H9 (cell line): Measurements from ENCODE around the gene ARPIN. TPM values are rescaled to one million over a fixed set of nuclear protein-coding genes. Genes with fewer than 3 reads are reported as not detected.
"Not testable (repeated sequence)": the region's sequence is repeated elsewhere in the genome, so short reads cannot be mapped to it uniquely, and the experiment has no call there.

ENCODE experiments used
- DNase-seq: peaks from one replicate; pipeline ENCODE4 v3.0.0-alpha.2; 2017
- H2AFZ ChIP-seq: one replicate; pipeline ENCODE4 v1.6.1; 2013; ENCODE audit warnings: mild to moderate bottlenecking, low read length, control low read depth, moderate library complexity
- H2AK5ac ChIP-seq: 2 replicates; pipeline ENCODE4 v1.6.1; 2013; ENCODE audit warnings: low read length, control low read depth, mixed read lengths; ENCODE audit not compliant: insufficient read length
- H2BK120ac ChIP-seq: one replicate; pipeline ENCODE4 v1.6.1; 2013; ENCODE audit warnings: low read depth, mild to moderate bottlenecking, low read length, control low read depth, inconsistent platforms; ENCODE audit not compliant: poor library complexity, severe bottlenecking
- H2BK12ac ChIP-seq: 2 replicates; pipeline ENCODE4 v1.6.1; 2013; ENCODE audit warnings: low read length, control low read depth, mixed read lengths, low read depth; ENCODE audit not compliant: insufficient read length
- H2BK15ac ChIP-seq: 2 replicates; pipeline ENCODE4 v1.6.1; 2013; ENCODE audit warnings: low read depth, low read length, control low read depth
- H2BK20ac ChIP-seq: one replicate; pipeline ENCODE4 v1.6.1; 2013; ENCODE audit warnings: low read depth, mild to moderate bottlenecking, low read length, control low read depth, inconsistent platforms; ENCODE audit not compliant: poor library complexity, severe bottlenecking
- H2BK5ac ChIP-seq: 2 replicates; pipeline ENCODE4 v1.6.1; 2013; ENCODE audit warnings: low read length, control low read depth, mixed read lengths; ENCODE audit not compliant: insufficient read length
- H3K14ac ChIP-seq: 2 replicates; pipeline ENCODE4 v1.6.1; 2013; ENCODE audit warnings: low read length, control low read depth; ENCODE audit not compliant: insufficient read depth
- H3K18ac ChIP-seq: 2 replicates; pipeline ENCODE4 v1.6.1; 2013; ENCODE audit warnings: low read depth, mild to moderate bottlenecking, mixed read lengths, low read length, control low read depth; ENCODE audit not compliant: insufficient read length
- H3K23ac ChIP-seq: 2 replicates; pipeline ENCODE4 v1.6.1; 2013; ENCODE audit warnings: low read length, control low read depth, mixed read lengths, low read depth; ENCODE audit not compliant: insufficient read length
- H3K23me2 ChIP-seq: 2 replicates; pipeline ENCODE4 v1.6.1; 2013; ENCODE audit warnings: low read depth, mild to moderate bottlenecking, mixed read lengths, low read length, control low read depth; ENCODE audit not compliant: insufficient read length, poor library complexity, severe bottlenecking
- H3K27ac ChIP-seq: 2 replicates; pipeline ENCODE4 v1.5.1; 2013; ENCODE audit warnings: low read length, control low read depth, mixed read lengths, low read depth; ENCODE audit not compliant: insufficient read length
- H3K27me3 ChIP-seq: 2 replicates; pipeline ENCODE4 v1.6.1; 2013; ENCODE audit warnings: low read length, control low read depth, inconsistent platforms; ENCODE audit not compliant: insufficient read depth
- H3K4ac ChIP-seq: 2 replicates; pipeline ENCODE4 v1.6.1; 2013; ENCODE audit warnings: low read depth, mild to moderate bottlenecking, control low read depth, inconsistent platforms, low read length, moderate library complexity
- H3K4me1 ChIP-seq: 2 replicates; pipeline ENCODE4 v1.6.1; 2013; ENCODE audit warnings: low read length, control low read depth, inconsistent platforms; ENCODE audit not compliant: insufficient read depth
- H3K4me2 ChIP-seq: 2 replicates; pipeline ENCODE4 v1.6.1; 2013; ENCODE audit warnings: low read length, control low read depth, mixed read lengths; ENCODE audit not compliant: insufficient read length, insufficient read depth
- H3K56ac ChIP-seq: 2 replicates; pipeline ENCODE4 v1.6.1; 2013; ENCODE audit warnings: low read depth, mild to moderate bottlenecking, mixed read lengths, low read length, control low read depth; ENCODE audit not compliant: insufficient read length
- H3K79me1 ChIP-seq: 2 replicates; pipeline ENCODE4 v1.6.1; 2013; ENCODE audit warnings: low read depth, mild to moderate bottlenecking, moderate library complexity, low read length, control low read depth, inconsistent platforms; ENCODE audit not compliant: insufficient read depth, poor library complexity, severe bottlenecking
- H3K79me2 ChIP-seq: 2 replicates; pipeline ENCODE4 v1.6.1; 2013; ENCODE audit warnings: low read length, control low read depth, inconsistent platforms; ENCODE audit not compliant: insufficient read depth
- H3K9ac ChIP-seq: 2 replicates; pipeline ENCODE4 v1.6.1; 2013; ENCODE audit warnings: low read length, control low read depth, mixed read lengths; ENCODE audit not compliant: insufficient read length; ENCODE audit errors: extremely low read depth
- H3K9me3 ChIP-seq: one replicate; pipeline ENCODE4 v1.6.1; 2013; ENCODE audit warnings: low read depth, low read length, inconsistent platforms; ENCODE audit not compliant: control insufficient read depth
- H3T11ph ChIP-seq: one replicate; pipeline ENCODE4 v1.6.1; 2013; ENCODE audit warnings: mild to moderate bottlenecking, low read length, control low read depth, inconsistent platforms
- H4K20me1 ChIP-seq: one replicate; pipeline ENCODE4 v1.6.1; 2013; ENCODE audit not compliant: control insufficient read depth, insufficient read length, insufficient read depth
- H4K5ac ChIP-seq: 2 replicates; pipeline ENCODE4 v1.6.1; 2013; ENCODE audit warnings: low read depth, mild to moderate bottlenecking, mixed read lengths, low read length, control low read depth; ENCODE audit not compliant: insufficient read length
- H4K8ac ChIP-seq: replicated peaks from 2 replicates; pipeline ENCODE4 v1.6.1; 2013; ENCODE audit warnings: low read length, control low read depth, mixed read lengths, low read depth; ENCODE audit not compliant: insufficient read length
- H4K91ac ChIP-seq: 2 replicates; pipeline ENCODE4 v1.6.1; 2013; ENCODE audit warnings: low read depth, mild to moderate bottlenecking, moderate library complexity, mixed read lengths, low read length, control low read depth; ENCODE audit not compliant: insufficient read length
- H3K27ac Mint-ChIP-seq, 3 experiments: 2 replicates in 2 of 3; 3 replicates in 1 of 3; pipeline ENCODE4 v1.8.0; 2020 to 2021; ENCODE audit warnings: mixed read lengths in 3 of 3, mild to moderate bottlenecking in 1 of 3, moderate library complexity in 1 of 3
- H3K27me3 Mint-ChIP-seq: 2 replicates; pipeline ENCODE4 v1.8.0; 2021; ENCODE audit warnings: low read depth, mild to moderate bottlenecking, moderate library complexity, mixed read lengths
- H3K36me3 Mint-ChIP-seq, 3 experiments: 2 replicates in 2 of 3; 3 replicates in 1 of 3; pipeline ENCODE4 v1.8.0; 2020 to 2021; ENCODE audit warnings: low read depth in 3 of 3, mixed read lengths in 3 of 3; ENCODE audit not compliant: insufficient read depth in 1 of 3
- H3K4me1 Mint-ChIP-seq, 2 experiments: 2 replicates each; pipeline ENCODE4 v1.8.0; 2020; ENCODE audit warnings: mixed read lengths in 2 of 2
- H3K4me3 Mint-ChIP-seq, 2 experiments: 2 replicates in 1 of 2; 3 replicates in 1 of 2; pipeline ENCODE4 v1.8.0; 2020 to 2021; ENCODE audit warnings: mild to moderate bottlenecking in 2 of 2, mixed read lengths in 2 of 2, moderate library complexity in 1 of 2
- H3K9me3 Mint-ChIP-seq, 2 experiments: 2 replicates in 1 of 2; 3 replicates in 1 of 2; pipeline ENCODE4 v1.8.0; 2020; ENCODE audit warnings: mild to moderate bottlenecking in 2 of 2, mixed read lengths in 2 of 2, moderate library complexity in 1 of 2
- CTCF ChIP-seq: fragments of 200-600 bp; sonication (generic); conservative IDR thresholded peaks from 3 replicates; pipeline ENCODE4 v1.8.0; 2021; ENCODE audit warnings: antibody characterized with exemption, mild to moderate bottlenecking
- WGBS: extraction: QIAGEN DNeasy Blood & Tissue Kit; methylation state at CpG from one replicate; pipeline ENCODE4 v1.1.7; 2013; ENCODE audit warnings: missing lambda C conversion rate, low lambda C conversion rate, mixed read lengths; ENCODE audit not compliant: insufficient read length; ENCODE audit errors: extremely low coverage; 5-methylcytosine and 5-hydroxymethylcytosine counted together
- total RNA-seq: library from RNA; stranded (reverse); gene quantifications from 2 replicates; pipeline ENCODE4 v1.2.1, GENCODE V29; 2021

ARPIN gene
- total RNA-seq, 1 experiment from 2014 or later: 6.4 TPM

GRCh38 chr15:89855948-89856347 is 56.8 kb downstream of the ARPIN start:
- Histone ChIP-seq H3K23me2 (no peaks in the 10 kb centered on the region), H2AFZ (no peak overlapping the region), H3K79me2 (no peaks in the 10 kb centered on the region), H4K20me1 (no peaks in the 10 kb centered on the region), H4K8ac (no peak overlapping the region), H3K27me3 (no peaks in the 10 kb centered on the region), H2BK5ac (no peak overlapping the region), H2BK120ac (no peak overlapping the region), H3K14ac (no peak overlapping the region), H3K79me1 (no peaks in the 10 kb centered on the region), H3K18ac (no peak overlapping the region), H3K9me3 (no peaks in the 10 kb centered on the region), H4K91ac (no peak overlapping the region), H2BK15ac (no peak overlapping the region), H2BK20ac (no peak overlapping the region), H3T11ph (no peak overlapping the region), H3K4me2 (no peak overlapping the region), H4K5ac (no peak overlapping the region), H3K9ac (no peak overlapping the region), H3K23ac (no peak overlapping the region), H3K4ac (no peak overlapping the region), H3K56ac (no peak overlapping the region), H2BK12ac (no peak overlapping the region), H2AK5ac (no peak overlapping the region), H3K4me1 (no peaks in the 10 kb centered on the region), H3K27ac (no peak overlapping the region)
- no peaks in the 10 kb centered on the region; the same call in 1 of the 2 replicates for H3K27me3 Mint-ChIP-seq
- H3K4me3 Mint-ChIP-seq: no peak overlapping the region
- no peak for TF ChIP-seq CTCF
- H3K27ac Mint-ChIP-seq: no peak overlapping the region
- peaks cover 10 to 15% of the 10 kb centered on the region in 2 experiments for H3K9me3 Mint-ChIP-seq
- H3K36me3 Mint-ChIP-seq: peaks cover 26 to 57% (median 56%) of the 10 kb centered on the region in 3 experiments
- no peaks in the 10 kb centered on the region for H3K4me1 Mint-ChIP-seq
- no CpG with 5 or more reads among the region's 3 CpGs for WGBS
- DNase-seq: no peak

GRCh38 chr15:89854863-89855262 is 57.9 kb downstream of the ARPIN start:
- H3K27ac Mint-ChIP-seq, H3K4me1 ChIP-seq, H2BK12ac ChIP-seq, H3K4me2 ChIP-seq, H2BK15ac ChIP-seq, H3K9ac ChIP-seq, H3K27ac ChIP-seq, H3K14ac ChIP-seq, H3K4ac ChIP-seq, H2BK120ac ChIP-seq, H2BK5ac ChIP-seq, H3K23me2 ChIP-seq, H3T11ph ChIP-seq, H4K91ac ChIP-seq, DNase-seq, H3K18ac ChIP-seq, H2BK20ac ChIP-seq, H3K27me3 ChIP-seq, H3K23ac ChIP-seq, H4K8ac ChIP-seq, H3K27me3 Mint-ChIP-seq, H2AFZ ChIP-seq, H3K9me3 ChIP-seq, H3K4me1 Mint-ChIP-seq, H3K56ac ChIP-seq, H4K20me1 ChIP-seq, H4K5ac ChIP-seq, H3K4me3 Mint-ChIP-seq, H3K79me1 ChIP-seq, H2AK5ac ChIP-seq, H3K79me2 ChIP-seq: not testable (repeated sequence)
- Mint-ChIP-seq H3K9me3 (peaks cover 10 to 15% of the 10 kb centered on the region in 2 experiments), H3K36me3 (peaks cover 24 to 58% (median 51%) of the 10 kb centered on the region in 3 experiments)
- no CpG with 5 or more reads among the region's 17 CpGs for WGBS
